ENCODE results near the gene SLX4. TPM values are rescaled to one million over a fixed set of nuclear protein-coding genes. Genes with fewer than 3 reads are reported as not detected.

SLX4 gene
- polyA plus RNA-seq, 2 of the 4 experiments (the other 2 are of a cell fraction): 3.0 to 5.0 TPM

- ChIA-PET CTCF (interaction anchor here (1.7 kb wide), 1 partner anchor 12 kb away, joined by 5 read pairs; no protein-coding TSS in a partner anchor), POLR2A (no interaction called here)
- no peak for ATAC-seq
- Histone ChIP-seq H3K4me3 (no peak overlapping the region), H3K27ac (no peak overlapping the region), H3K4me2 (no peak overlapping the region), H3K9me3 (no peaks in the 10 kb centered on the region), H3K4me1 (peaks cover 16% of the 10 kb centered on the region)
- FAIRE-seq: no peak
- 88% methylated on average over 13 of the region's 13 CpGs for WGBS (ENCODE audit: missing lambda C conversion rate)
- DNase-seq (ENCODE audit: low read depth in 1 of 2, low spot score in 1 of 2): no peak
- no peak for TF ChIP-seq HOXB13 (CRISPR knock-in tag; IDR thresholded peaks at IDR 0.05; ENCODE audit: low read depth)
- TF ChIP-seq NPAS2 (CRISPR knock-in tag; IDR thresholded peaks at IDR 0.05; ENCODE audit: borderline replicate concordance): no peak
- TF ChIP-seq CHD2 (IDR thresholded peaks at IDR 0.05; ENCODE audit: low read length, partially characterized antibody): no peak
These were observed 39.3 kb upstream of the SLX4 start for GRCh38 chr16:3650631-3651265.

- ATAC-seq (peak; percentile 47 to 70), DNase-seq (ENCODE audit: low read depth in 1 of 2, low spot score in 1 of 2) (peak; percentile 62 to 80), FAIRE-seq (no peak)
- peak overlapping the region; percentile 44 to 51; a peak in 3 of 6 replicates for H3K27ac ChIP-seq
- 51% methylated on average over 14 of the region's 15 CpGs for WGBS (ENCODE audit: missing lambda C conversion rate)
- H3K4me3 ChIP-seq: no peak overlapping the region
- peaks cover 16% of the 10 kb centered on the region for H3K4me1 ChIP-seq
- POLR2A ChIA-PET: no interaction called here
- no peaks in the 10 kb centered on the region for H3K9me3 ChIP-seq
- peak overlapping the region; percentile 72 for H3K4me2 ChIP-seq
- CTCF ChIA-PET: interaction anchor here (0.6 to 1.8 kb wide), 4 partner anchors 9 to 294 kb away, joined by 3 to 5 read pairs (median 4); partner anchors contain the start of gene DNASE1
- TF ChIP-seq FOSL2 (IDR thresholded peaks at IDR 0.05) (0 out of 2 replicates have a peak, but pooled peaks have one; percentile 27), FOSL2 (CRISPR knock-in tag; IDR thresholded peaks at IDR 0.05) (peak; percentile 64), ELK1 (IDR thresholded peaks at IDR 0.05; ENCODE audit: low read depth, low read length) (no peak), ZFP36 (IDR thresholded peaks at IDR 0.05; ENCODE audit: borderline replicate concordance, partially characterized antibody) (no peak)
These were observed 35.0 kb upstream of the SLX4 start for GRCh38 chr16:3646348-3646920.

- ATAC-seq (peak; percentile 15 to 46; a peak in 3 of 6 replicates), DNase-seq (ENCODE audit: low read depth in 1 of 2, low spot score in 1 of 2) (no peak), FAIRE-seq (no peak)
- Histone ChIP-seq H3K9me3 (no peaks in the 10 kb centered on the region), H3K27ac (peak overlapping the region; percentile 44 to 51; a peak in 4 of 6 replicates), H3K4me3 (no peak overlapping the region), H3K4me2 (peak overlapping the region; percentile 72), H3K4me1 (peaks cover 16% of the 10 kb centered on the region)
- TF ChIP-seq CEBPB (IDR thresholded peaks at IDR 0.05) (peak in 1 of 2 experiments; percentile 15; a peak in 1 of 4 replicates), PBX3 (IDR thresholded peaks at IDR 0.05) (no peak), EHMT2 (IDR thresholded peaks at IDR 0.05; ENCODE audit: low read depth) (no peak), FOXS1 (CRISPR knock-in tag; IDR thresholded peaks at IDR 0.05) (no peak)
- WGBS (ENCODE audit: missing lambda C conversion rate): 68% methylated on average over 19 of the region's 19 CpGs
- CTCF ChIA-PET: interaction anchor here (0.6 to 1.8 kb wide), 4 partner anchors 9 to 294 kb away, joined by 3 to 5 read pairs (median 4); partner anchors contain the start of gene DNASE1
- POLR2A ChIA-PET: no interaction called here
These were observed 34.3 kb upstream of the SLX4 start for GRCh38 chr16:3645504-3646347.

GRCh38 chr16:3645108-3645503, 33.7 kb upstream of the SLX4 start:
- 95% methylated on average over 6 of the region's 6 CpGs for WGBS (ENCODE audit: missing lambda C conversion rate)
- ChIA-PET POLR2A (no interaction called here), CTCF (interaction anchor here (1.8 kb wide), 1 partner anchor 10 kb away, joined by 5 read pairs; the partner anchor contains the start of gene DNASE1)
- Histone ChIP-seq H3K4me2 (no peak overlapping the region), H3K4me1 (peaks cover 16% of the 10 kb centered on the region), H3K27ac (peak overlapping the region in 1 of 2 experiments; percentile 51; a peak in 1 of 6 replicates), H3K4me3 (no peak overlapping the region), H3K9me3 (no peaks in the 10 kb centered on the region)
- DNase-seq (ENCODE audit: low read depth in 1 of 2, low spot score in 1 of 2) (no peak), FAIRE-seq (no peak), ATAC-seq (no peak)
- TF ChIP-seq JUNB (IDR thresholded peaks at IDR 0.05): no peak
- TF ChIP-seq GATA3 (IDR thresholded peaks at IDR 0.05; ENCODE audit: borderline replicate concordance): no peak
- TF ChIP-seq RNF2 (IDR thresholded peaks at IDR 0.05; ENCODE audit: borderline replicate concordance, low read depth): no peak
- TF ChIP-seq USF2 (IDR thresholded peaks at IDR 0.05): no peak
- no peak for TF ChIP-seq CTCF (IDR thresholded peaks at IDR 0.05)
- no peak for TF ChIP-seq MAX (IDR thresholded peaks at IDR 0.05)
- TF ChIP-seq ATOH8 (CRISPR knock-in tag; IDR thresholded peaks at IDR 0.05; ENCODE audit: low read depth): no peak
- no peak for TF ChIP-seq RFX5 (IDR thresholded peaks at IDR 0.05)
- TF ChIP-seq HES2 (IDR thresholded peaks at IDR 0.05): no peak
- no peak for TF ChIP-seq SMC3 (IDR thresholded peaks at IDR 0.05)
